T-cell (primary cell): ENCODE results near the gene PDE1A. TPM values are rescaled to one million over a fixed set of nuclear protein-coding genes. Genes with fewer than 3 reads are reported as not detected.

Experiments
- ATAC-seq, 4 experiments: fragments of 200-7000 bp in 3 of 4; fragments of 150-1000 bp in 1 of 4; cut with Tn5 transposase; replicated peaks in 1 of 4; 1 replicate in 3 of 4; 2 replicates in 1 of 4; pipeline ENCODE4 v1.10.0; 2021; ENCODE audit warnings: moderate library complexity in 3 of 4, mild to moderate bottlenecking in 2 of 4, moderate number of reproducible peaks in 1 of 4
- CTCF ChIA-PET, 2 donors: fragments of 300-600 bp; sonication (Branson Sonifier 250); formaldehyde crosslinking; loops; one replicate each; lab custom pipeline; 2022; ENCODE audit warnings: antibody characterized with exemption in 2 of 2; lab: Charles Lee
- POLR2A ChIA-PET, 2 donors: fragments of 300-600 bp; sonication (Branson Sonifier 250); formaldehyde crosslinking; loops; one replicate each; lab custom pipeline; 2022; ENCODE audit warnings: antibody characterized with exemption in 2 of 2; lab: Charles Lee
- DNase-seq, 35 experiments: peaks; one replicate each; pipeline versions ENCODE4 v3.0.0 to v3.0.0-alpha.2; 2013 to 2023
- H3K27ac ChIP-seq: one replicate; pipeline ENCODE4 v1.5.1; 2013; ENCODE audit warnings: low read length
- H3K27me3 ChIP-seq, 2 experiments: replicated peaks in 1 of 2; 1 replicate in 1 of 2; 2 replicates in 1 of 2; pipeline versions ENCODE4 v1.6.1 to v1.7.0; 2013; ENCODE audit warnings: low read length in 1 of 2, mixed read lengths in 1 of 2; ENCODE audit not compliant: control insufficient read depth in 2 of 2, insufficient read depth in 2 of 2; ENCODE audit errors: extremely low read depth in 1 of 2
- H3K36me3 ChIP-seq, 2 donors: 1 replicate in 1 of 2; 2 replicates in 1 of 2; pipeline versions ENCODE4 v1.6.1 to v1.7.0; 2013; ENCODE audit warnings: low read length in 1 of 2; ENCODE audit not compliant: control insufficient read depth in 2 of 2, insufficient read depth in 1 of 2; ENCODE audit errors: extremely low read depth in 1 of 2
- H3K4me1 ChIP-seq, 2 experiments: 1 replicate in 1 of 2; 2 replicates in 1 of 2; pipeline versions ENCODE4 v1.6.1 to v1.7.0; 2013; ENCODE audit warnings: low read length in 2 of 2, mixed read lengths in 1 of 2; ENCODE audit not compliant: insufficient read depth in 2 of 2, control insufficient read depth in 1 of 2; ENCODE audit errors: extremely low read depth in 1 of 2
- H3K4me3 ChIP-seq, 2 donors: 1 replicate in 1 of 2; 2 replicates in 1 of 2; pipeline versions ENCODE4 v1.5.1 to v1.7.0; 2013; ENCODE audit warnings: mild to moderate bottlenecking in 2 of 2, low read length in 1 of 2, moderate library complexity in 1 of 2; ENCODE audit not compliant: control insufficient read depth in 1 of 2; ENCODE audit errors: extremely low read depth in 1 of 2
- H3K9me3 ChIP-seq: 2 replicates; pipeline ENCODE4 v1.7.0; 2013
- H3K27ac Mint-ChIP-seq, 2 donors: one replicate each; pipeline ENCODE4 v1.8.0; 2020 to 2021; ENCODE audit warnings: mild to moderate bottlenecking in 2 of 2, mixed read lengths in 2 of 2
- H3K27me3 Mint-ChIP-seq, 2 donors: one replicate each; pipeline ENCODE4 v1.8.0; 2021 to 2022; ENCODE audit warnings: mixed read lengths in 2 of 2
- H3K36me3 Mint-ChIP-seq: one replicate; pipeline ENCODE4 v1.8.0; 2021; ENCODE audit warnings: mixed read lengths
- H3K4me1 Mint-ChIP-seq, 3 donors: one replicate each; pipeline ENCODE4 v1.8.0; 2020 to 2022; ENCODE audit warnings: mixed read lengths in 3 of 3, mild to moderate bottlenecking in 1 of 3
- H3K4me3 Mint-ChIP-seq, 3 donors: one replicate each; pipeline ENCODE4 v1.8.0; 2020 to 2022; ENCODE audit warnings: mild to moderate bottlenecking in 3 of 3, mixed read lengths in 3 of 3, moderate library complexity in 3 of 3
- H3K9me3 Mint-ChIP-seq, 3 donors: one replicate each; pipeline ENCODE4 v1.8.0; 2020 to 2022; ENCODE audit warnings: mixed read lengths in 3 of 3
- WGBS: methylation state at CpG from one replicate; pipeline ENCODE4 v1.1.5; 2013; ENCODE audit warnings: missing lambda C conversion rate; ENCODE audit not compliant: insufficient coverage; 5-methylcytosine and 5-hydroxymethylcytosine counted together
- total RNA-seq, 35 experiments: library from RNA in 6 of 35; stranded (reverse) in 6 of 35; fragments of 120-200 nt in 1 of 35; gene quantifications; one replicate each; pipeline versions ENCODE4 v1.2.1 to v1.2.4 and lab custom pipeline; 2013 to 2026

The PDE1A gene
- total RNA-seq, 5 donors from 2014 or later (not counting 1 experiment from before 2014, with no cell fraction given) = not detected

DNA sequence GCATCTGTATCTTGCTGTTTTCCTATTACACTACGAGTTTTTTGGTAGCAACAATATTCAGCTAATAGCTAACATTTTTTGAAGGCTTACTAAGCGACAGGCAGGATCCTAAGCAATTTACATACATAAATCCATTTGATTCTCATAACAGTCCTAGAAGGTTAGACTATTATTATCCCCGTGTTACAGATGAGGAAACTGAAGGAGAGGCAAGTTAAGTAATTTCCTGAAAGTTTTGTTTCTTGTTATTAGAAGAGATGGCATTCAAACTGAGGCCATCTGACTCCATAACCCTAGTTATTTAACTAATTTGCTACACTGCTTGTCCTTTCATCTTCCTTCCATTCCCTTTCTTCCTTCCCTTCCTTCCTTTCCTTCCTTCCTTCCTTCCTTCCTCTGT, 68.2 kb downstream of the PDE1A start:
- no peak for DNase-seq
- Mint-ChIP-seq H3K27me3 (no peaks in the 10 kb centered on the region), H3K4me1 (no peaks in the 10 kb centered on the region), H3K27ac (no peak overlapping the region), H3K36me3 (no peaks in the 10 kb centered on the region), H3K4me3 (no peak overlapping the region), H3K9me3 (peaks cover 0 to 10% (median 0%) of the 10 kb centered on the region in 3 donors)
- ChIA-PET CTCF (no interaction called here), POLR2A (no interaction called here)
- Histone ChIP-seq H3K4me1 (no peaks in the 10 kb centered on the region), H3K27ac (no peak overlapping the region), H3K27me3 (no peaks in the 10 kb centered on the region), H3K4me3 (no peak overlapping the region), H3K9me3 (no peaks in the 10 kb centered on the region), H3K36me3 (no peaks in the 10 kb centered on the region)
- ATAC-seq = no peak
- no CpG with 5 or more reads among the region's 3 CpGs for WGBS

GRCh38 chr2:182355815-182356214, 71.0 kb downstream of the PDE1A start:
- H3K36me3 Mint-ChIP-seq = no peaks in the 10 kb centered on the region
- H3K27me3 Mint-ChIP-seq = no peaks in the 10 kb centered on the region
- Histone ChIP-seq H3K36me3 (no peaks in the 10 kb centered on the region), H3K27ac (no peak overlapping the region), H3K9me3 (no peaks in the 10 kb centered on the region), H3K27me3 (no peaks in the 10 kb centered on the region), H3K4me3 (no peak overlapping the region), H3K4me1 (no peaks in the 10 kb centered on the region)
- DNase-seq (no peak), ATAC-seq (no peak)
- WGBS = 44% methylated on average over 1 of the region's 1 CpG
- ChIA-PET CTCF (no interaction called here), POLR2A (no interaction called here)
- H3K27ac Mint-ChIP-seq = no peak overlapping the region
- no peaks in the 10 kb centered on the region for H3K4me1 Mint-ChIP-seq
- no peak overlapping the region for H3K4me3 Mint-ChIP-seq
- H3K9me3 Mint-ChIP-seq = peaks cover 0 to 5% (median 0%) of the 10 kb centered on the region in 3 donors

GRCh38 chr2:182351427-182351826, 75.4 kb downstream of the PDE1A start:
- Mint-ChIP-seq H3K27ac (no peak overlapping the region), H3K9me3 (peaks cover 0 to 5% (median 0%) of the 10 kb centered on the region in 3 donors), H3K4me3 (no peak overlapping the region), H3K36me3 (no peaks in the 10 kb centered on the region), H3K4me1 (no peaks in the 10 kb centered on the region), H3K27me3 (no peaks in the 10 kb centered on the region)
- Histone ChIP-seq H3K4me3 (no peak overlapping the region), H3K27me3 (no peaks in the 10 kb centered on the region), H3K27ac (no peak overlapping the region), H3K36me3 (no peaks in the 10 kb centered on the region), H3K4me1 (no peaks in the 10 kb centered on the region), H3K9me3 (no peaks in the 10 kb centered on the region)
- no peak for DNase-seq
- CTCF ChIA-PET = no interaction called here
- ATAC-seq = no peak
- POLR2A ChIA-PET = no interaction called here
- 100% methylated on average over 2 of the region's 4 CpGs for WGBS

- H3K9me3 Mint-ChIP-seq = peaks cover 0 to 5% (median 0%) of the 10 kb centered on the region in 3 donors
- Histone ChIP-seq H3K4me3 (no peak overlapping the region), H3K36me3 (no peaks in the 10 kb centered on the region), H3K4me1 (no peaks in the 10 kb centered on the region), H3K27me3 (no peaks in the 10 kb centered on the region), H3K9me3 (no peaks in the 10 kb centered on the region), H3K27ac (no peak overlapping the region)
- no peak for DNase-seq
- no peaks in the 10 kb centered on the region for H3K36me3 Mint-ChIP-seq
- H3K4me3 Mint-ChIP-seq = no peak overlapping the region
- H3K4me1 Mint-ChIP-seq = no peaks in the 10 kb centered on the region
- CTCF ChIA-PET = no interaction called here
- WGBS = 71% methylated on average over 1 of the region's 2 CpGs
- no peak overlapping the region for H3K27ac Mint-ChIP-seq
- no peaks in the 10 kb centered on the region for H3K27me3 Mint-ChIP-seq
- no peak for ATAC-seq
- POLR2A ChIA-PET = no interaction called here
Observed at GRCh38 chr2:182349268-182349667, 77.6 kb downstream of the PDE1A start.

DNA sequence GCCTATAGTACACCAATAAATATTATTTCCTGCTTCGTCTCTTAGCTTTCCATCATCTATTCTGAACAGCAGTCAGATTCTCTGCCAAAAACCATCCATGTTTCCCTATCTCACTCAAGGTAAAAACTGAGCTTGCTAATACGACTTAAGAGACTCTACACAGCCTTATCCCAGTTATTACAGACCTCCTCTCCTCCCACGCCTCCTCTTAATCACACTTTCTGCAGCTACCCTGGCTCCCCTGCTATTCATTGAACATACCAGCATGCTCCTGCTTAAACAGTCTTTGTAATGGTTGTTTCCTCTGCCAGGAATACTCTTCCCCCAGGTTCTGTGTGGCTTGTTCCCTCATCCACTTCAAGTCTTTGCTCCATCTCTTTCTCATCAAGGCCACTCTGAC, 81.5 kb downstream of the PDE1A start:
- Mint-ChIP-seq H3K4me1 (no peaks in the 10 kb centered on the region), H3K27ac (no peak overlapping the region), H3K9me3 (no peaks in the 10 kb centered on the region), H3K4me3 (no peak overlapping the region), H3K27me3 (no peaks in the 10 kb centered on the region), H3K36me3 (no peaks in the 10 kb centered on the region)
- 84% methylated on average over 3 of the region's 3 CpGs for whole genome bisulfite sequencing
- DNase-seq = no peak
- Histone ChIP-seq H3K9me3 (no peaks in the 10 kb centered on the region), H3K4me1 (no peaks in the 10 kb centered on the region), H3K27ac (no peak overlapping the region), H3K27me3 (no peaks in the 10 kb centered on the region), H3K4me3 (no peak overlapping the region), H3K36me3 (no peaks in the 10 kb centered on the region)
- no peak for ATAC-seq
- POLR2A ChIA-PET = interaction anchor here in 1 of 2 donors (0.6 kb wide), 1 partner anchor 69 kb away, joined by 3 read pairs; no protein-coding TSS in a partner anchor
- CTCF ChIA-PET = interaction anchor here in 1 of 2 donors (0.6 kb wide), 1 partner anchor 18 kb away, joined by 3 read pairs; no protein-coding TSS in a partner anchor

DNA sequence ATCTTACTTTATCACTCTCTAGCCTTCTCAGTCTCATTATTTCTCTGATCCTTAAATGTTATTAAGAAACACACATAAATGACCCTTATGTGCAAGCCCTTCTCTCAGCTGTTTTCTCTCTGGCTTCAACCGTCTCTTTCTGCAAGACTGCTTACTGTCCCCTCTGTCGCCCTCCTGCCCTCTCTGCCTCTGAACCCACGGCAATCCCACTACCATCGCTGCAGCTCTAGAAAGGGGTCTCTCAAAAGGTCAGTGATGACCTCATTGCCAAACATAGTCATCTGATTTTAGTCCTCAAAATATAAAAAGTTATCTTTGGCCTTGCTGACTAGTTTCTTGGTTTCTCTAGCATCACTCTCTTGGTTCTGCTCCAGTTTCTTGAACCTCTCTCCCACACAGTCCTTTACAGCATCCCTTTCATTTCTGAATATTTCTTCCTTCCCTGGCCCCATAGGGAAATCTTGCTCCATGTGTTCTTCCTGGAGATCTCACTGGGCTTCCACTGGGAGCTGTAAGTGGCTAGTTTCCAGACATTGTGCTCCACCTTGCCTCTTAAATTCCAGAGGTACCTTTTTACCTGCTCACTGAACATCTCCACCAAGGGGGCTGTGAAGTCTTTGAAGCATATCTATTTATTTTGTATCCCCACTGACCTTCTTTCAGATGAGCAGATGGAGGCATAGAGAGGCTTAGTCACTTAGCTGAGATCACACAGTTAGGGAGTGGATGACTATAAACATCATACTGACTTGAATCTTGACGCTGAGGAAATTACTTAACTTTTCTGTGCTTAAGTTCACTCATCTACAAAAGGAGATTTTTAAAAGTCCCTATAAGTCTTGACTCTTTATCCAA, 96.2 kb downstream of the PDE1A start:
- no peaks in the 10 kb centered on the region for H3K4me1 Mint-ChIP-seq
- no peaks in the 10 kb centered on the region for H3K27me3 Mint-ChIP-seq
- no peak overlapping the region for H3K4me3 ChIP-seq
- ChIA-PET CTCF (no interaction called here), POLR2A (no interaction called here)
- no peaks in the 10 kb centered on the region for H3K4me1 ChIP-seq
- no peaks in the 10 kb centered on the region for H3K36me3 Mint-ChIP-seq
- no peaks in the 10 kb centered on the region for H3K36me3 ChIP-seq
- no peak overlapping the region for H3K27ac Mint-ChIP-seq
- H3K9me3 Mint-ChIP-seq = peaks cover 0 to 25% (median 13%) of the 10 kb centered on the region in 3 donors
- no peaks in the 10 kb centered on the region for H3K27me3 ChIP-seq
- no peak overlapping the region for H3K27ac ChIP-seq
- DNase-seq (no peak), ATAC-seq (no peak)
- WGBS = 87% methylated on average over 4 of the region's 5 CpGs
- H3K4me3 Mint-ChIP-seq = no peak overlapping the region
- H3K9me3 ChIP-seq = no peaks in the 10 kb centered on the region
